GM08714 (cell line): ENCODE results near the gene UFSP2.

Experiments
- H3K4me3 ChIP-seq: fragments of 200-500 bp; sonication (Bioruptor generic); 2 replicates; pipeline ENCODE4 v1.5.1; 2014; ENCODE audit warnings: mild to moderate bottlenecking, low read length, inconsistent platforms
- ZNF274 ChIP-seq: IDR thresholded peaks from 2 replicates; pipeline ENCODE4 v1.6.1; 2012; ENCODE audit warnings: mild to moderate bottlenecking, low read depth, low read length

The UFSP2 gene

DNA sequence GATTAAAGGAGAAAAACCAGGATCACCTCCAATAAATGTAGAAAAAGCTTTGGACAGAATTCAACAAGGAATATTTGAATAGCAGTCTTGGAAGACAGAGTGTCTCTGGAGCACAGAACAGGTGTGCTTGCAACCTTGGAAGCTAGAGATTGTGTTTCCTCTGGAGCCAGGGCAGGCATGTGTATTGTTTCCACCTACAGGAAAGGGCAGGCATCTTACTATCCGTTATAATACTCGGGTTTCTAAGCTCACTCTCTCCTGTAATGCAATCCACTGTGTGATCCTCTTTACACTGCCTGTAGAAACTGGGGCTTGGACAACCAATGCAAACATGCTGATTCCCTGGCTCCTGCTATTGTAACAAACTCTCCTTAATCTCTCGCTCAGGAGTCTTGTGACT is 31.4 kb upstream of the UFSP2 start:
- no peak overlapping the region for H3K4me3 ChIP-seq
- no peak for TF ChIP-seq ZNF274

DNA sequence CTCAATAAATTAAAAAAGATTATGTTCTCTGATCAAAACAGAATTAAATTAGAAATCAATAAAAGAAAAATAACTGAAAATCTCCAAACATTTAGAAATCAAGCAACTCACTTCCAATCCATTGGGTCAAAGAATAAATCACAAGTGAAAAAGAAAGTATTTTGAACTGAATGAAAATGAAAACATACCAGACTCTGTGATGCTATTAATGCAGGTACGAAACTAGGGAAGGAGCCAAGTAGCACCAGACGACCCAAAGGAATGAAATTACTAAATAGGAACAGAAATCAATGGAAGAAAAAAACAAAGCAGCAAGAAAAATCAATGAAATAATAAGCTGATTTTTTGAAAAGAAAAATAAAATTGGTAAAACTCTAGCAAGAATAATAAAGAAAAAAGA is 30.4 kb upstream of the UFSP2 start:
- no peak overlapping the region for H3K4me3 ChIP-seq

DNA sequence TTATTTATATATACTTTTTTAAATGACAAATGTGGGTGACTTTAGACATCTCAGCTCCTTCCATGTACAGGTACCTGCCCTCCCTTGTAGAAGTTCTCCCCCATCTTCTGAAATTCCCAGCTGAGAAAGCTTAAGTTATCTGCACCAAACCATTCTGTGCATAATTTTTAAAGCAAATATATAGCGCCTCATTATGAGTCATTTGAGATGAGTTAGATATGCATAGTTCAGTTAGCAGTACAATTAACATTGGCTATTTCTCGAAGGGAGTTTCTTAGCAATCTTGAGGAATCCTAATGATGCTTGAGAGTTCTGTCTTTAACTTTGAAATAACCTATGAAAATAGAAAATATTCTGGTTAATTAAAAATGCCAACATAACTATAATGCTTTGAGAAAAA is 19.4 kb upstream of the UFSP2 start:
- no peak for TF ChIP-seq ZNF274
- H3K4me3 ChIP-seq, result no peak overlapping the region

More for the DNA sequence above, 30.4 kb upstream of the UFSP2 start:
- TF ChIP-seq ZNF274, result no peak

- no peak for TF ChIP-seq ZNF274
- H3K4me3 ChIP-seq, result no peak overlapping the region
Measured at GRCh38 chr4:185441479-185441878, 15.7 kb upstream of the UFSP2 start.

DNA sequence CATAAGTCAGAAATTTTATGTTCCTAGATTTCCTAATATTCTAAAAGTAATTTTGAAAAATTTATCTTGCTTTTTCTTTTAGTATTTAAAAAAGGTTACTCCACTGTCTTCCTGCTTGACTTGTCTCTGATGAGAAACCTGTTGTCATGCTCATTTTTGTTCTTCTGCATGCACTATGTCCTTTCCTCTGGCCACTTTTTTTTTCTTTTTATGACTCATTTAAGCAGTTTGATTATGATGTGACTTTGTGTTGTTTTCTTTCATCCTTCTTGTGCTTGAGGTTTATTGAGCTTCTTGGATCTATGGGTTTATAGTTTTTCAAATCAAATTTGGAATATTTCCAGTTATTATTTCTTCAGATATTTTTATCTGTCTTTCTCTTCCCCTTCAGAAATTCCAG is 12.0 kb upstream of the UFSP2 start:
- H3K4me3 ChIP-seq, result no peak overlapping the region
- TF ChIP-seq ZNF274, result no peak

- TF ChIP-seq ZNF274, result no peak
- no peak overlapping the region for H3K4me3 ChIP-seq
Measured at GRCh38 chr4:185435466-185435865, 9.7 kb upstream of the UFSP2 start.

DNA sequence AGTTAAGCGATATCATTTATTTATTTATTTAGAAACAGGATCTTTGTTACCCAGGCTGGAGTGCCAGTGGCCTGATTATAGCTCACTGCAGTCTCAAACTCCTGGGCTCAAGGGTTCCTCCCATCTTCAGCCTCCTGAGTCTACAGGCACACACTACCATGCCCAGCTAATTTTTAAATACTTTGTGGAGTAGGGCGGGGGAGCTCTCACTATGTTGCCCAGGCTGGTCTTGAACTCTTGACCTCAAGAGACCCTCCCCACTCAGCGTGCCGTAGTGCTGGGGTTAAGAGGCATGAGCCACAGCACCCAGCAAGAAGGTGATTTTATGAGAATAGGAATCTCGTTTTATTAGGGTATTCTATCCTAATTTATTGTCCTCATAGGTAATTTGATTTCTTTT is 3.9 kb upstream of the UFSP2 start:
- TF ChIP-seq ZNF274, result no peak
- H3K4me3 ChIP-seq, result no peak overlapping the region

DNA sequence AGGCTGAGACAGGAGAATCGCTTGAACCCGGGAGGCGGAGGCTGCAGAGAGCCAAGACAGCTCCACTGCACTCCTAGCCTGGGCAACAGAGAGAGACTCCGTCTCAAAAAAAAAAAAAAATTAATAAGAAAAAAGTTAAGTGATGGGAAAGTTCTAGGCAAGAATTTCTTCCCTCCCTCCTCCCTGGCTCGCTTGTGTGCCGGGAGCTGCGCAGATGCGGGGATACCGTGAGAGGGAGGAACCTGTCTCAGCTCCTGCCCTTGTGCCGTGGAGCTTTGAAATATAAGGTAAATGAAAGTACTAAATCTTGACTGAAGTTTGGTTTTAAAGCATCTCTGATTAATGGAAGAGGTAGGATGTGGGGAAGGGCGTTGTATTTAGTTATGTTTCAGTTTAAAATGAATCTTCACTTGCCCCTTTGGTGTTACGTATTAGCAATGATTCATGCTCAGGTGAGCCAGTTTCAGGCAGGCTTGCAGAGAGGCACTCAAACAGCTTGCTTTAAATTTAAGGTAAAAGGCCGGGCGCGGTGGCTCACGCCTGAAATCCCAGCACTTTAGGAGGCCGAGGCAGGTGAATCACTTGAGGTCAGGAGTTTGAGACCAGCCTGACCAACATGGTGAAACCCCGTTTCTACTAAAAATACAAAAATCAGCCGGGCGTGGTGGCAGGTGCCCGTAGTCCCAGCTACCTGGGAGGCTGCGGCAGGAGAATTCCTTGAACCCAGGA is 1.4 kb upstream of the UFSP2 start:
- no peak for TF ChIP-seq ZNF274
- H3K4me3 ChIP-seq, result no peak overlapping the region

GRCh38 chr4:185424905-185425646 is 688 bp downstream of the UFSP2 start:
- H3K4me3 ChIP-seq, result peak overlapping the region; percentile 96
- TF ChIP-seq ZNF274, result no peak

- no peak for TF ChIP-seq ZNF274
- H3K4me3 ChIP-seq, result no peak overlapping the region
Measured at GRCh38 chr4:185421366-185422124, 4.2 kb downstream of the UFSP2 start.

GRCh38 chr4:185416955-185417354 is 8.8 kb downstream of the UFSP2 start:
- no peak overlapping the region for H3K4me3 ChIP-seq
- no peak for TF ChIP-seq ZNF274

- no peak overlapping the region for H3K4me3 ChIP-seq
- TF ChIP-seq ZNF274, result no peak
Measured at GRCh38 chr4:185412412-185412811, 13.4 kb downstream of the UFSP2 start.

DNA sequence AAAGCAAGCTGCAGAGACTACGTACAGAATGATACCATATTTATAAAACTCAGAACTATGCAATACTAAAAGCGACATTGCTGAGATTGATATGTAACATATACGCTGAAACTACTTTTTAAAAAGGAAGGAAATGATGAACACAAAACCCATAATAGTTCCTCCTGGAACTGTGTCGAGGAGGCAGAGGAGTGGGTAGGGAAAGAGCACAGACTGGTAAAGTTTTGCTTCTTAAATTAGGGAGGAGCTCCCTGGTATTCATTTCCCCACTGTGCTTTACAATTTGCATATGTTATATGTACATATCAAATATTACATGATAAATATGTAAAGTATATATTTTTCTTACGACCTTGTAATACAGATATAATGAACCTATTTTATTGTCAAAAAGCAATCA is 13.9 kb downstream of the UFSP2 start:
- H3K4me3 ChIP-seq, result no peak overlapping the region
- no peak for TF ChIP-seq ZNF274

DNA sequence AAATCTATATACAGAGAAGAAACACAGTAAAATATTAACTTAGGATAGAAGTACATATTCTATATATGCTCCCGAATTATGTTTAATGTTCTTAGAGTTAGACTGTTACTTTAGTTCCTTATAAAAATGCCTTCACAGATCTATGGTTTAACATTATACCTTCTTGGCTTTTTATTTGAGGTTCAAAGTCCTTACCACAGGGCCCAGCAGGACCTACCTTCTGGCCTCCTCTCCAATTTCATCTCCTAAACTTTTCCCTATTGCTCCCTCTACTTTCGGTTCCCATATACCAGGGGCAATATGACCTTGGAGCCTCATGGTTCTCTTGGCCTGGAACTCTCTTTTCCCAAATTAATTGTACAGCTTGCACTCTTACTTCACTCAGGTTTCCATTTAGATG is 17.3 kb downstream of the UFSP2 start:
- H3K4me3 ChIP-seq, result no peak overlapping the region
- no peak for TF ChIP-seq ZNF274
